Measurements from ENCODE around the gene CBARP. TPM values are rescaled to one million over a fixed set of nuclear protein-coding genes. Genes with fewer than 3 reads are reported as not detected.

Gene CBARP
- total and polyA plus RNA-seq, 2 donors from 2014 or later: 1.0 to 1.1 TPM

DNA sequence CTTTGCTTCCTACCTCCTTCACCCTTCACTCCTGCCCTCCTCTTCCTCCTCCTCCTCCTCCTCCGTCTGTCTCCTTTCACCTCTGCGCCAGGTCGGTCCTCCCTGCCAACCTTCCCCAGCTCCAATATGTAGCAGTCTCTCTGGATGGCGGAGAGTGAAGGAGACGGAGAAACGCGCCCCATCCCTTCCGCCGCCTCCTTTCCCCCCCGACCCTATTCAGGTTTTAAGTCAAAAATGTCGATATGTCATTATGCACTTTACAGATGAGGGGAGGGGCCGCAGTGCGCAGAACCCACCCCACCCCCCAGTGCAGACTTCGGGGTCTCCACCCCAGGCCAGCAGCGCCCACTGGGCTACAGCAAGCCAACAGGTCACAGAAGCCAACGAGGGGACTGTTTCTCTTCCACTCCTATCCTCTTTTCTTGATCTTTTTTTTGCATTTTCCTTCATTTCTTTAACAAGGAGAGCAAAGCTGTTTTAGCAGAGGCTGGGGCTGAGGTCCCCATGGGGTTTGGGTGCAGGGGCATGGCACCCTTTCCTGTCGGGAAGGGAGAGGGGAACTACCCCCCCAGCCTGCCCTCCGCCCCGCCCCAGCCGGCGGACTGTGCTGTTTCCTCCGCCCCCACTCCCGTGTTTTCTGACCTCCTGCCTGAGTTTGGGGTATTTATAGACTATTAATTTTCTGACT lies 19.8 kb upstream of the CBARP start:
- TF ChIP-seq, protein P1, sequence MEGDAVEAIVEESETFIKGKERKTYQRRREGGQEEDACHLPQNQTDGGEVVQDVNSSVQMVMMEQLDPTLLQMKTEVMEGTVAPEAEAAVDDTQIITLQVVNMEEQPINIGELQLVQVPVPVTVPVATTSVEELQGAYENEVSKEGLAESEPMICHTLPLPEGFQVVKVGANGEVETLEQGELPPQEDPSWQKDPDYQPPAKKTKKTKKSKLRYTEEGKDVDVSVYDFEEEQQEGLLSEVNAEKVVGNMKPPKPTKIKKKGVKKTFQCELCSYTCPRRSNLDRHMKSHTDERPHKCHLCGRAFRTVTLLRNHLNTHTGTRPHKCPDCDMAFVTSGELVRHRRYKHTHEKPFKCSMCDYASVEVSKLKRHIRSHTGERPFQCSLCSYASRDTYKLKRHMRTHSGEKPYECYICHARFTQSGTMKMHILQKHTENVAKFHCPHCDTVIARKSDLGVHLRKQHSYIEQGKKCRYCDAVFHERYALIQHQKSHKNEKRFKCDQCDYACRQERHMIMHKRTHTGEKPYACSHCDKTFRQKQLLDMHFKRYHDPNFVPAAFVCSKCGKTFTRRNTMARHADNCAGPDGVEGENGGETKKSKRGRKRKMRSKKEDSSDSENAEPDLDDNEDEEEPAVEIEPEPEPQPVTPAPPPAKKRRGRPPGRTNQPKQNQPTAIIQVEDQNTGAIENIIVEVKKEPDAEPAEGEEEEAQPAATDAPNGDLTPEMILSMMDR (IDR thresholded peaks at IDR 0.05; ENCODE audit: borderline replicate concordance, extremely low read depth, insufficient read depth): no peak
- Histone ChIP-seq H3K4me3 (ENCODE audit: low read length in 3 of 3) (no peak overlapping the region), H3K4me1 (ENCODE audit: control insufficient read depth in 2 of 3, insufficient read depth in 2 of 3, low read depth in 1 of 3, low read length in 3 of 3) (peaks cover 0 to 70% (median 37%) of the 10 kb centered on the region in 3 donors), H3K27me3 (ENCODE audit: control insufficient read depth, insufficient read depth, low read length) (no peaks in the 10 kb centered on the region), H3K9me3 (ENCODE audit: control insufficient read depth in 2 of 3, insufficient read depth in 1 of 3, low read length in 3 of 3) (no peaks in the 10 kb centered on the region), H3K27ac (ENCODE audit: low read depth in 2 of 2, low read length in 2 of 2) (peak overlapping the region; percentile 49 to 77), H3K9ac (ENCODE audit: low read length in 3 of 3) (no peak overlapping the region), H3K36me3 (ENCODE audit: control insufficient read depth in 2 of 3, insufficient read depth in 3 of 3, low read length in 3 of 3) (peaks cover 5 to 30% (median 17%) of the 10 kb centered on the region in 3 donors)
- DNase-seq (no peak), FAIRE-seq (no peak)
- intact Hi-C loops (cut with DNase I): no loop called here

DNA sequence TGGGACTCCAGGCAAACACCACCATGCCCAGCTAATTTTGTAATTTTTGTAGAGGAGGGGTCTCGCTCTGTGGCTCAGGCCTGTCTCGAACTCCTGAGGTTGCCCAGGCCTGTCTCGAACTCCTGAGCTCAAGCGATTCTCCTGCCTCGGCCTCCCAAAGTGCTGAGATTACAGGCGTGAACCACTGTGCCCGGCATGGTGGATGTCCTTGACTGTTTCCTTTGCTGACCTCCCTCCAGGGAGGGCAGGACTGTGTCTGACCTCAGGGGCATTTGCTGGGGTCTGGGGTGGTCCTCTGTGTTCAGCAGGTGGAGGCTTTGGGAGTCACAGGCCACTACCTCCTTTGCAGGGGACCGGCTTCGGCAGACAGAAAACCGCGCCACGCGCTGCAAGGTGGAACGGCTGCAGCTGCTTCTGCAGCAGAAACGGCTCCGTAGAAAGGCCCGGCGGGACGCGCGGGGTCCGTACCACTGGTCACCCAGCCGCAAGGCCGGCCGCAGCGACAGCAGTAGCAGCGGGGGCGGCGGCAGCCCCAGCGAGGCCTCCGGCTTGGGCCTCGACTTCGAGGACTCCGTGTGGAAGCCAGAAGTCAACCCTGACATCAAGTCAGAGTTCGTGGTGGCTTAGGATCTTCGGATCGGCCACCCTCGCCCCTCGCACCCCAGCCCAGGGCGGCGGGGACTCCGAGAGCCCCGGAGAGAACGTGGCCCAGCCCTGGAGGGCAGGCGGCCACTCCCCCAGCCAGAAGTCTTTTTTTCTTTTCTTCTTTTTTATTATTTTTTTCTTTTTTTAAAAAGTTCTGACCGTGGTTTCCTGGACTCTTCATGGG lies 19.1 kb upstream of the CBARP start:
- FAIRE-seq: no peak
- no peaks in the 10 kb centered on the region for H3K27me3 ChIP-seq (ENCODE audit: control insufficient read depth, insufficient read depth, low read length)
- H3K4me1 ChIP-seq (ENCODE audit: control insufficient read depth in 2 of 3, insufficient read depth in 2 of 3, low read depth in 1 of 3, low read length in 3 of 3): peaks cover 0 to 65% (median 31%) of the 10 kb centered on the region in 3 donors
- H3K9me3 ChIP-seq (ENCODE audit: control insufficient read depth in 2 of 3, insufficient read depth in 1 of 3, low read length in 3 of 3): no peaks in the 10 kb centered on the region
- H3K36me3 ChIP-seq (ENCODE audit: control insufficient read depth in 2 of 3, insufficient read depth in 3 of 3, low read length in 3 of 3): peaks cover 5 to 30% (median 17%) of the 10 kb centered on the region in 3 donors
- no peak for DNase-seq
- no peak overlapping the region for H3K27ac ChIP-seq (ENCODE audit: low read depth in 2 of 2, low read length in 2 of 2)
- no peak overlapping the region for H3K9ac ChIP-seq (ENCODE audit: low read length in 3 of 3)
- TF ChIP-seq, protein P1 (IDR thresholded peaks at IDR 0.05; ENCODE audit: borderline replicate concordance, extremely low read depth, insufficient read depth): no peak
- no peak overlapping the region for H3K4me3 ChIP-seq (ENCODE audit: low read length in 3 of 3)
- intact Hi-C loops (cut with DNase I): no loop called here

DNA sequence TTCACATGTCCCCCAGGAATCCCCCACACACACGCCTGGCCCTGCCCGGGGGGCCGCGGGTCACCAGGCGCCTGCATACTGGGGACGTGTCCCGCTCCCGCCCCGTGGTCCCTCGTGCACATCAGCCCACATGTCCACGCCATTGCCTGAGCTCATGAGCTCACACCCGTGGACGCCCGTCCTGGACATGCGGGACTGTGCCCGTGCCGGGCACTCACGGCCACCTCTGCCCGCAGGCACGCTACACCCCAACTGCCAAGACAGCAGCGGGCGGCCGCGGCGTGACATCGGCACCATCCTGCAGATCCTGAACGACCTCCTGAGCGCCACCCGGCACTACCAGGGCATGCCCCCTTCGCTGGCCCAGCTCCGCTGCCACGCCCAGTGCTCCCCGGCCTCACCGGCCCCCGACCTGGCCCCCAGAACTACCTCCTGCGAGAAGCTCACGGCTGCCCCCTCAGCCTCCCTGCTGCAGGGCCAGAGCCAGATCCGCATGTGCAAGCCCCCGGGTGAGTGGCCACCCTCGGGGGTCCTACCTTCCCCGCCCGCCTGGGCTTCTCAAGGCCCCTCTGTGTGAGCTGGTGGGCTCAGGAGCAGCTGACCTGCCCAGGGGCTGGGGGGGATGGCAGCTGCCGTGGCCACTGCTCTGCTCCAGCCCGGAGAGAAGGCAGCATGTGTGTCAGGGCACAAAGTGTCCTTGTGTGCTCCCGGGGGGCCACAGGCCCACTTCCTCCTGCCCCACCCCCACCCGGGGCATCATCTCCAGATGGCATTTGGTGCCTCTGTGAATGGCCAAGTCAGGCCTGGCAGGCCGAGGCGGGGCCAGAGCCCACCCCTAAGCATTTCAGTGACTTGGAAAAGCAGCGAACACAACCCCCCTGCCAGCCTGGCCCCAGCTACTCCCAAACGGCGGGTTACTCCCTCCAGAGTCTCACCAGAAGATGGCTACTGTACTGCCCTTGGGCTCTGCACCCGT lies 17.7 kb upstream of the CBARP start:
- intact Hi-C loops (cut with DNase I): no loop called here
- DNase-seq (no peak), FAIRE-seq (no peak)
- peaks cover 5 to 34% (median 17%) of the 10 kb centered on the region in 3 donors for H3K36me3 ChIP-seq (ENCODE audit: control insufficient read depth in 2 of 3, insufficient read depth in 3 of 3, low read length in 3 of 3)
- TF ChIP-seq, protein P1 (IDR thresholded peaks at IDR 0.05; ENCODE audit: borderline replicate concordance, extremely low read depth, insufficient read depth): no peak
- H3K4me3 ChIP-seq (ENCODE audit: low read length in 3 of 3): no peak overlapping the region
- peak overlapping the region; percentile 97 for H3K27ac ChIP-seq (ENCODE audit: low read depth in 2 of 2, low read length in 2 of 2)
- H3K9ac ChIP-seq (ENCODE audit: low read length in 3 of 3): no peak overlapping the region
- no peaks in the 10 kb centered on the region for H3K9me3 ChIP-seq (ENCODE audit: control insufficient read depth in 2 of 3, insufficient read depth in 1 of 3, low read length in 3 of 3)
- H3K27me3 ChIP-seq (ENCODE audit: control insufficient read depth, insufficient read depth, low read length): no peaks in the 10 kb centered on the region
- H3K4me1 ChIP-seq (ENCODE audit: control insufficient read depth in 2 of 3, insufficient read depth in 2 of 3, low read depth in 1 of 3, low read length in 3 of 3): peaks cover 0 to 59% (median 23%) of the 10 kb centered on the region in 3 donors

Measured in kidney (tissue), 14 donors.